ENCODE data around the gene ABHD18.
"Not testable (repeated sequence)": the region's sequence is repeated elsewhere in the genome, so short reads cannot be mapped to it uniquely, and the experiment has no call there.

ABHD18 gene

DNA sequence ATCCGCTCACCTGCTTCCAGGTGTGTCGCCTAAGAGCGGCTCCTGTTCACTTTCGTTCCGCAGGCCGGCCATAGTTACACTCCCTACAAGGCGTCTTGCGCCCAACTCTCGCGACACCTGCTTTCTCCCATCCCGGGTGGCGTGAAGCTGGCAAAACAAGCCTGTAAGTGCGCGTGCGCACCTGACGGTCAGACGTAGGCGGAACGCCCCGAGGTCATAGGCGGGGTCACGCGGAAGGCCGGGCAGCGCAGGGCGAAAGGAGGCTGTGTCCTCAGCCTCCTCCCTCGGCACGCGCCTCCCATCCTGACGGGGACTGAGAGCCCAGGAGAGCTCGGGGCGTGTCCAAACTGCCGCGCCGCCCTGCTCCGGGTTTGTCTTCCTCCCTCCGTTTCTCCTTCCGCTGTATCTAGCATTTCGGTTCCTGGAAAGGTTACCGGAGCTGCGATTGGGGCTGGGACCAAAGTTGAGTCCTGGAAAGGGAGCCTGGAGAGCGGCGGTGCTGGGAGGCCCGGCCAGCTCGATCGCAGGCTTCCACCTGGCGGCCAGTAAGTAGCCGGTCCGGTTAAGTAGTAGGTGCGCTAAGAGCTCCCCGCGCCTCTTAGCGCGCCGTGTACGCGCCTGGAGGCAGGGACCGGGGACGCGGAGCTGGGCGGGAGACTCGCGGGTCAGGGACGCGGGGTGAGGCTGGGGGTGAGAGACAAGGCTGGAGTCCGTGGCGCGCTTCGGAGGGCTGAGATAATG lies at the start of gene ABHD18, which contains the start of gene MFSD8:
Gene ABHD18, plus strand, starts transcription at position 345 of the 741 bp plus-strand sequence. CDS start 17,550 bp downstream, outside the sequence.
Gene MFSD8, minus strand, starts transcription at position 112 of the 741 bp plus-strand sequence. Its CDS starts 40 bp downstream, at position 72.
- H3K4me1 ChIP-seq (ENCODE audit: insufficient read depth, low read length) = 0 out of 2 replicates have a peak, but pooled peaks cover 4% of the 10 kb centered on the region

DNA sequence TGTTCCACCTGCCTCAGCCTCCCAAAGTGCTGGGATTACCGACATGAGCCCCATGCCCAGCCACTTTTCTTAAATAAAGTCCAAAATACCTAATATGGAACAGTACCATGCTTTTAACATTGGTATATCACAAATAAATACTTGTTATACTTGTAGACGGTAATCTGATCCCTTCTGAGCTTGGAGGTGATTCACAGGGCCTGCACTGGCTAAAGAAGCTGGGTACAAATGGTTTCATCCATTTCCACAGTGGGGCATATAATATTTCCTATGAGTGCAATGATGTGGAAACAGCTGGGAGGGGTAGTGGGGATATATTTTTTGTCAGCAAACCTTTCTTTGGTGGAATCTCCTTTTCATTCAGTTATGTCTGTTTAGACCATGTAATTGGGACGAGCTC lies 48.7 kb upstream of the ABHD18 start:
- Histone ChIP-seq H3K4me1 (ENCODE audit: insufficient read depth, low read length) (no peaks in the 10 kb centered on the region), H3K9ac (ENCODE audit: low read depth, low read length) (no peak overlapping the region), H3K9me3 (ENCODE audit: control insufficient read depth, insufficient read depth, low read length) (no peaks in the 10 kb centered on the region), H3K36me3 (ENCODE audit: insufficient read depth, low read length) (peaks cover 7% of the 10 kb centered on the region; the same call in 1 of the 2 replicates)

More for the DNA sequence above, at the start of gene ABHD18, which contains the start of gene MFSD8:
- peak within 1 kb of the TSS; percentile 100 for H3K9ac ChIP-seq (ENCODE audit: low read depth, low read length)
- no peaks in the 10 kb centered on the region for H3K36me3 ChIP-seq (ENCODE audit: insufficient read depth, low read length)
- H3K9me3 ChIP-seq (ENCODE audit: control insufficient read depth, insufficient read depth, low read length) = no peaks in the 10 kb centered on the region

DNA sequence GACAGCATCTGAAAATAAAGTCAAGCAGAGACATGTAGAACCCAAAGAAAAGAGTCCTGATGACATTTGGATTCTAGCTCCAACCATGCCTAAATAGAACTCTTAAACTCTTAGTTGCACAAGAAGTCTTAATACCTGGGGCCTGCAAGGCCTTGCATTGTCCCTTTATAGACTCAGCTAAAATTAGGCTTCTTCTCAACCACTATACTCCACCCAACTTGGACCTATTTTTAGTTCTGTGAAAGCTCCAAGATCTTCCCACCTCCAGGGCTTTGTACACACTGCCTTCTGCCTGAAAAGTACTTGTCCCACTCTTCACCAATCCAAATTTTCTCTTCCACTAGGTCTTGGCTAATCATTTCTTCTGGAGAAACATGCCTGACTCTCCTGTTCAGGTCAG lies 48.1 kb upstream of the ABHD18 start:
- Histone ChIP-seq H3K36me3 (ENCODE audit: insufficient read depth, low read length) (peaks cover 7% of the 10 kb centered on the region; the same call in 1 of the 2 replicates), H3K9ac (ENCODE audit: low read depth, low read length) (no peak overlapping the region), H3K9me3 (ENCODE audit: control insufficient read depth, insufficient read depth, low read length) (no peaks in the 10 kb centered on the region), H3K4me1 (ENCODE audit: insufficient read depth, low read length) (no peaks in the 10 kb centered on the region)

DNA sequence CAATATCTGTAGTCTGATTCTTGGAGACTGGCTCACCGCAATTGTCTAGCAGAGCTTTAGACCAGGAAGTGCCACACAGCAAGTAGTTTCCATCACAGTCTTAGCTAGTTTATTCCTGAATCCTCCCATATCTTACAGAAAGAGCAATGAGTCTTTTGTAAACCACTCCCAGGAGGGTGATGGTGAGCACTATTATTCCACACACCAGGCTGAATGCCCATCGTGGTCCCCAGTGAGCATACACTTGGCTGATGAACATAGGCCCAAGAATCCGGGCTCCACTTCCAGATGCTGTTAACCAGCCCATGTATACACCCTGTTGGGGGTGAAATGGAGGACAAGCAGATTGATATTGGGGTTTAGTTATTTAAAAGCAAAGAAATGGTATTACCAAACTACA lies 44.7 kb upstream of the ABHD18 start:
- peaks cover 7% of the 10 kb centered on the region; the same call in 1 of the 2 replicates for H3K36me3 ChIP-seq (ENCODE audit: insufficient read depth, low read length)
- H3K4me1 ChIP-seq (ENCODE audit: insufficient read depth, low read length) = no peaks in the 10 kb centered on the region
- no peak overlapping the region for H3K9ac ChIP-seq (ENCODE audit: low read depth, low read length)
- H3K9me3 ChIP-seq (ENCODE audit: control insufficient read depth, insufficient read depth, low read length) = no peaks in the 10 kb centered on the region

DNA sequence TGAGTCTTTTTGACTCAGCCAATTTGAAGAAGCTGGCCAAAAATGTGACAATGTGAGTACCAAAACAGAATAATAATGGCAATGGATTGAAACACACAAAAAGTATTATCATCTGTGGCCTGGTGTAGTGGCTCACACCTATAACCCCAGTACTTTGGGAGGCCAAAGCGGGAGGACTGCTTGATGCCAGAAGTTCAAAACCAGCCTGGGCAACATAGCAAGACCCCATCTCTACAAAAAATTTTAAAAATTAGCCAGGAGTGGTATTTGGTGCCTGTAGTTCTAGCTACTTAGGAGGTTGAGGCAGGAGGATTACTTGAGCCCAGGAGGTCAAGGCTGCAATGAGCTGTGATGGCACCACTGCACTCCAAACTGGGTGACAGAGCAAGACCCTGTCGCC lies 43.0 kb upstream of the ABHD18 start:
- H3K9me3 ChIP-seq (ENCODE audit: control insufficient read depth, insufficient read depth, low read length) = no peaks in the 10 kb centered on the region
- peaks cover 7% of the 10 kb centered on the region; the same call in 1 of the 2 replicates for H3K36me3 ChIP-seq (ENCODE audit: insufficient read depth, low read length)
- H3K9ac ChIP-seq (ENCODE audit: low read depth, low read length) = no peak overlapping the region
- no peaks in the 10 kb centered on the region for H3K4me1 ChIP-seq (ENCODE audit: insufficient read depth, low read length)

DNA sequence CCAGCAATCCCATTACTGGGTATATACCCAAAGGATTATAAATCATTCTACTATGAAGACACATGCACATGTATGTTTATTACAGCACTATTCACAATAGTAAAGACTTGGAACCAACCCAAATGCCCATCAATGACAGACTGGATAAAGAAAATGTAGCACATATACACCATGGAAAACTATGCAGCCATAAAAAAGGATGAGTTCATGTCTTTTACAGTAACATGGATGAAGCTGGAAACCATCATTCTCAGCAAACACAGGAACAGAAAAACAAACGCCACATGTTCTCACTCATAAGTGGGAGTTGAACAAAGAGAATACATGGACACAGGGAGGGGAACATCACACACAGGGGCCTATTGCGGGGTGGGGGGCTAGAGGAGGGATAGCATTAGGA lies 39.5 kb upstream of the ABHD18 start:
- H3K36me3 ChIP-seq (ENCODE audit: insufficient read depth, low read length) = peaks cover 12% of the 10 kb centered on the region; the same call in 1 of the 2 replicates
- not testable (repeated sequence) for H3K4me1 ChIP-seq (ENCODE audit: insufficient read depth, low read length); H3K9me3 ChIP-seq (ENCODE audit: control insufficient read depth, insufficient read depth, low read length); H3K9ac ChIP-seq (ENCODE audit: low read depth, low read length)

DNA sequence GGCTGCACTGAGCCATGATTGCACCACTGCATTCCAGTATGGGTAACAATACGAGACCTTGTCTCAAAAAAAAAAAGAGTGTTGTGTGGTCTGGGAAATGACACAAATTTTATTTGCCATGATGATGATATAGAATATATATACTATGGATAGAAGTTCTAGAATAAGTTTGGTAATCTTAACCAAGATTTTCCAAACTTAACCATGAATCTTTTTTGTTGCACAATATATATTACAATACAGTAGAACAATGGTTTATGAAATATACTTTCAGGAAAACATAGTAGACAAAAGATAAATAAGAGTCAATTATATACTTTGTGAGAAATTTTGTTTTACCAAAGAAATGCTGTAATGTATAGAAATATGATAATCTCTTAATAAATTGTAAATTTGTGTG lies 35.0 kb upstream of the ABHD18 start:
- no peaks in the 10 kb centered on the region for H3K9me3 ChIP-seq (ENCODE audit: control insufficient read depth, insufficient read depth, low read length)
- no peak overlapping the region for H3K9ac ChIP-seq (ENCODE audit: low read depth, low read length)
- H3K4me1 ChIP-seq (ENCODE audit: insufficient read depth, low read length) = no peaks in the 10 kb centered on the region
- H3K36me3 ChIP-seq (ENCODE audit: insufficient read depth, low read length) = peaks cover 5% of the 10 kb centered on the region; the same call in 1 of the 2 replicates

DNA sequence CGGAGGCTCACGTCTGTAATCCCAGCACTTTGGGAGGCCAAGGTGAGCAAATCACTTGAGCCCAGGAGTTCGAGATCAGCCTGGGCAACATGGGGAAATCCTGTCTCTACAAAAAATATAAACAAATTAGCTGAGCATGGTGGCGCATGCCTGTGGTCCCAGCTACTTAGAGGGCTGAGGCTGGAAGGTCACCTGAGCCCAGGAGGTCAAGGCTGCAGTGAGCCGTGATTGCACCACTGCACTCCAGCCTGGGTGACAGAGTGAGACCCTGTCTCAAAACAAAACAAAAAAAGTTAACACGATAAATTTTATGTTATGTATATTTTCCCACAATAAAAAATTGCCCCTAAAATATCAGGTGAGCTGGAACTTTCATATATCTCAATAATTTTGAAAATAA lies 33.4 kb upstream of the ABHD18 start:
- not testable (repeated sequence) for H3K9ac ChIP-seq (ENCODE audit: low read depth, low read length); H3K4me1 ChIP-seq (ENCODE audit: insufficient read depth, low read length); H3K36me3 ChIP-seq (ENCODE audit: insufficient read depth, low read length); H3K9me3 ChIP-seq (ENCODE audit: control insufficient read depth, insufficient read depth, low read length)

DNA sequence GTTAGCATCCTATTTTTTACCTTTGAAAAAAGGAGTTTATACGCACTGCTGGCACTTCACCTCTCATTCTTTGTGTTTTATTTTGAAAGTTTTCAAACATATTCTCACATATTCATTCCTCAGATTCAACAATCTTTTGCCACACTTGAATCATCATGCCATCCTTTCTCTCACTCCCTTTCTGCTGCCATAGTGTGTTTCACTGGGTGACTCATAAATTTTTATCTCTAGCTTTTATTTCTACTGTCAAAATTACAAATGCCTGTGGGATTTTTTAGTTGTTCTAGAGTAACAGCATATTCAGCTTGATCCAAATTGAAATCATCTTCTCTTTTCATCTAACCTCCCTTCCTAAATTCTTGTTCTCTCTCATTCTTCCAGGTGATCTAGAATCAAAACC lies 28.2 kb upstream of the ABHD18 start:
- peaks cover 4% of the 10 kb centered on the region; the same call in 1 of the 2 replicates for H3K36me3 ChIP-seq (ENCODE audit: insufficient read depth, low read length)
- H3K9ac ChIP-seq (ENCODE audit: low read depth, low read length) = no peak overlapping the region
- no peaks in the 10 kb centered on the region for H3K4me1 ChIP-seq (ENCODE audit: insufficient read depth, low read length)
- no peaks in the 10 kb centered on the region for H3K9me3 ChIP-seq (ENCODE audit: control insufficient read depth, insufficient read depth, low read length)

DNA sequence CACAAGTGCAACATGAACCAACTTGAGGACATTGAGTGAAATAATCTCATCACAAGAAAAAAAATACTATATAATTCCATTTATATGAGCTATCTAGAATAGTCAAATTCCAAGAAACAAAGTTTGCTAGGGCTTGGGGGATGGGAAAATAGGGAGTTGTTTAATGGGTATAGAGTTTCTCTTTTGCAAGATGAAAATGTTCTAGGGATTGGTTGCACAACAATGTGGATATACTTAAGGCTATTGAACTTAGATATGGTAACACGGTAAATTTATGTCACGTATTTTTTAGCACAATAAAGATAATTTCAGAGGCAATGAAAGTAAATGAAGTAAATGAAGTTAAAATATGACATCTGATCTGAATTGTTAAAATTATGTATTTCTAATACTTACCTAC lies 8.1 kb upstream of the ABHD18 start:
- Histone ChIP-seq H3K4me1 (ENCODE audit: insufficient read depth, low read length) (no peaks in the 10 kb centered on the region), H3K9ac (ENCODE audit: low read depth, low read length) (no peak overlapping the region), H3K9me3 (ENCODE audit: control insufficient read depth, insufficient read depth, low read length) (no peaks in the 10 kb centered on the region), H3K36me3 (ENCODE audit: insufficient read depth, low read length) (no peaks in the 10 kb centered on the region)

DNA sequence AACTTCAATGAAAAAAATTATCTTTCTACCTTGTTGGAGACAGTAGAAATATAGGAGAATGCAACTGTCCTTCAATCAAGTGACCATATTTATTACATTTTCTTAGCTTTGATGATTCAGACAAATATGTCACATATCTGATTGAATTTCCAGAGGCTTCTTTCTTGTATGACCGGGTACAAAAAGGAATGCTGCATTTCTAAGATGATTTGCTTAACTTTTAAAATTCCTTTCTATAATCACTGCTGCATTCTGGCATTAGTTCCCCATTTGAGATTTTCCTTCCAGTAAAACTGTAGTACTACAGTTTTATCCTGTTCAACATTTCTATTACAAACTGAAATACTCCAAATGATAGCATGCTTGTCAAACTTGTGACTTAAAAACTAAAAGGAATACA lies 5.4 kb upstream of the ABHD18 start:
- H3K36me3 ChIP-seq (ENCODE audit: insufficient read depth, low read length) = no peaks in the 10 kb centered on the region
- no peaks in the 10 kb centered on the region for H3K4me1 ChIP-seq (ENCODE audit: insufficient read depth, low read length)
- no peak overlapping the region for H3K9ac ChIP-seq (ENCODE audit: low read depth, low read length)
- no peaks in the 10 kb centered on the region for H3K9me3 ChIP-seq (ENCODE audit: control insufficient read depth, insufficient read depth, low read length)

DNA sequence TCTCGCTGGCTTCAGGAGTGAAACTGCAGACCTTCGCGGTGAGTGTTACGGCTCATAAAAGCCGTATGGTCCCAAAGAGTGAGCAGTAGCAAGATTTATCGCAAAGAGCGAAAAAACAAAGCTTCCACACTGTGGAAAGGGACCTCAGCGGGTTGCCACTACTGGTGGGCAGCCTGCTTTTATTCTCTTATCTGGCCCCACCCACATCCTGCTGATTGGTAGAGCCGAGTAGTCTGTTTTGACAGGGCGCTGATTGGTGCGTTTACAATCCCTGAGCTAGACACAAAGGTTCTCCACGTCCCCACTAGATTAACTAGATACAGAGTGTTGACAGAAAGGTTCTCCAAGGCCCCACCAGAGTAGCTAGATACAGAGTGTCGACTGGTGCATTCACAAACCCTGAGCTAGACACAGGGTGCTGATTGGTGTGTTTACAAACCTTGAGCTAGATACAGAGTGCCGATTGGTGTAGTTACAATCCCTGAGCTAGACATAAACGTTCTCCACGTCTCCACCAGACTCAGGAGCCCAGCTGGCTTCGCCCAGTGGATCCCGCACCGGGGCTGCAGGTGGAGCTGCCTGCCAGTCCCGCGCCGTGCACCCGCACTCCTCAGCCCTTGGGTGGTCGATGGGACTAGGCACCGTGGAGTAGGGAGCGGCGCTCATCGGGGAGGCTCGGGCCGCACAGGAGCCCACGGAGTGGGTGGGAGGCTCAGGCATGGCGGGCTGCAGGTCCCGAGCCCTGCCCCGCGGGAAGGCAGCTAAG lies 1.4 kb upstream of the ABHD18 start:
- not testable (repeated sequence) for H3K4me1 ChIP-seq (ENCODE audit: insufficient read depth, low read length); H3K9me3 ChIP-seq (ENCODE audit: control insufficient read depth, insufficient read depth, low read length); H3K36me3 ChIP-seq (ENCODE audit: insufficient read depth, low read length)
- H3K9ac ChIP-seq (ENCODE audit: low read depth, low read length) = peak overlapping the region; percentile 34; the same call in 1 of the 2 replicates

DNA sequence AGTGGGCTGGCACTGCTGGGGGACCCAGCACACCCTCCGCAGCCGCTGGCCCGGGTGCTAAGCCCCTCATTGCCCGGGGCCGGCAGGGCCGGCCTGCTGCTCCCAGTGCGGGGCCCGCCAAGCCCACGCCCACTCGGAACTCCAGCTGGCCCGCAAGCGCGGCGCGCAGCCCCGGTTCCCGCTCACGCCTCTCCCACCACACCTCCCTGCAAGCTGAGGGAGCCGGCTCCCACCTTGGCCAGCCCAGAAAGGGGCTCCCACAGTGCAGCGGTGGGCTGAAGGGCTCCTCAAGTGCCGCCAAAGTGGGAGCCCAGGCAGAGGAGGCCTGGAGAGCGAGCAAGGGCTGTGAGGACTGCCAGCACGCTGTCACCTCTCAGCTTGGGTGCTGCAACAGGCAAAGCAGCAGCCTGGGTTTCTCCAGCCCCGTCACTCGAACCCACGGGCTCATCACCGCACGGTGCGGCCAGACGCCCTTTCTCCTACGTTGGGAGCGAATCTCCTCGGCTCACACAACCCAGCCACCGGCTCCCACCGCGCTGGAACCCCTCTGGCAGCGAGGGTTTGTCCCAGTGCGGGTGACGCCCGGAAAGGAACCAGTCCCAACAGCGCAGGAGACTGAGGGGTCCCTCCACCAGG lies 662 bp upstream of the ABHD18 start:
- peak overlapping the region; percentile 100 for H3K9ac ChIP-seq (ENCODE audit: low read depth, low read length)
- not testable (repeated sequence) for H3K36me3 ChIP-seq (ENCODE audit: insufficient read depth, low read length); H3K9me3 ChIP-seq (ENCODE audit: control insufficient read depth, insufficient read depth, low read length); H3K4me1 ChIP-seq (ENCODE audit: insufficient read depth, low read length)

DNA sequence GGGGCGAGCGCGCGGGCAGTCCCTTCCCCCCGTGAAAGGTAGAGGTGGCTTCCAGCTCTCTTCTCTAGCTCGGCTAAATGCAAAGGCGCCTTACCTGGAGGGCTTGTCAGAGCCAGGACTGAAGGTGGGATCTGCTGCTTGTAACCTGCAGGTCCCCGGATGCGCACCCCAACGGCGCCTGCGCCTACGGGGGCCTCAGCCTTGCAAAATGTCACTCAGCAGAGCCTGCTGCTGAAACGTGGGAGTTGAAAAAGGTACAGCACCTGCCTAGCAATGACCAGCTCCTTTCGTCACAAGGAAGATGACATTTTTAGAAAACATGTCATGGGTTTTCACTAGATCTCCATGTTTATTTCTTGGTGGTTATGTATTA lies 583 bp downstream of the ABHD18 start:
- Histone ChIP-seq H3K4me1 (ENCODE audit: insufficient read depth, low read length) (0 out of 2 replicates have a peak, but pooled peaks cover 4% of the 10 kb centered on the region), H3K9me3 (ENCODE audit: control insufficient read depth, insufficient read depth, low read length) (no peaks in the 10 kb centered on the region), H3K9ac (ENCODE audit: low read depth, low read length) (peak overlapping the region; percentile 100), H3K36me3 (ENCODE audit: insufficient read depth, low read length) (no peaks in the 10 kb centered on the region)

All from ES-I3 (cell line).